Measurements from ENCODE around the gene CNOT2. TPM values are rescaled to one million over a fixed set of nuclear protein-coding genes. Genes with fewer than 3 reads are reported as not detected.

The CNOT2 gene
- polyA plus RNA-seq, 3 donors, result 126 to 145 (median 127) TPM

GRCh38 chr12:70245458-70245857 lies 2.2 kb downstream of the CNOT2 start:
- DNase-seq (ENCODE audit: extremely low read depth in 1 of 11, low read depth in 9 of 11, low spot score in 4 of 11), result no peak

GRCh38 chr12:70246580-70246979 lies 3.3 kb downstream of the CNOT2 start:
- no peak for DNase-seq (ENCODE audit: extremely low read depth in 1 of 11, low read depth in 9 of 11, low spot score in 4 of 11)

GRCh38 chr12:70247653-70248199 lies 4.5 kb downstream of the CNOT2 start:
- DNase-seq (ENCODE audit: extremely low read depth in 1 of 11, low read depth in 9 of 11, low spot score in 4 of 11), result no peak

- no peak for DNase-seq (ENCODE audit: extremely low read depth in 1 of 11, low read depth in 9 of 11, low spot score in 4 of 11)
These were observed 5.6 kb downstream of the CNOT2 start for GRCh38 chr12:70248876-70249275.

- no peak for DNase-seq (ENCODE audit: extremely low read depth in 1 of 11, low read depth in 9 of 11, low spot score in 4 of 11)
These were observed 6.7 kb downstream of the CNOT2 start for GRCh38 chr12:70249903-70250302.

GRCh38 chr12:70251226-70251625 lies 8.0 kb downstream of the CNOT2 start:
- no peak for DNase-seq (ENCODE audit: extremely low read depth in 1 of 11, low read depth in 9 of 11, low spot score in 4 of 11)

- DNase-seq (ENCODE audit: extremely low read depth in 1 of 11, low read depth in 9 of 11, low spot score in 4 of 11), result no peak
These were observed 8.4 kb downstream of the CNOT2 start for GRCh38 chr12:70251661-70252060.

GRCh38 chr12:70252832-70253231 lies 9.6 kb downstream of the CNOT2 start:
- DNase-seq (ENCODE audit: extremely low read depth in 1 of 11, low read depth in 9 of 11, low spot score in 4 of 11), result no peak

GRCh38 chr12:70254225-70254624 lies 11.0 kb downstream of the CNOT2 start:
- no peak for DNase-seq (ENCODE audit: extremely low read depth in 1 of 11, low read depth in 9 of 11, low spot score in 4 of 11)

- DNase-seq (ENCODE audit: extremely low read depth in 1 of 11, low read depth in 9 of 11, low spot score in 4 of 11), result no peak
These were observed 11.6 kb downstream of the CNOT2 start for GRCh38 chr12:70254846-70255245.

- DNase-seq (ENCODE audit: extremely low read depth in 1 of 11, low read depth in 9 of 11, low spot score in 4 of 11), result no peak
These were observed 12.1 kb downstream of the CNOT2 start for GRCh38 chr12:70255311-70255710.

- no peak for DNase-seq (ENCODE audit: extremely low read depth in 1 of 11, low read depth in 9 of 11, low spot score in 4 of 11)
These were observed 15.6 kb downstream of the CNOT2 start for GRCh38 chr12:70258605-70259403.

- no peak for DNase-seq (ENCODE audit: extremely low read depth in 1 of 11, low read depth in 9 of 11, low spot score in 4 of 11)
These were observed 17.4 kb downstream of the CNOT2 start for GRCh38 chr12:70260646-70261045.

GRCh38 chr12:70264067-70264867 lies 21.0 kb downstream of the CNOT2 start:
- no peak for DNase-seq (ENCODE audit: extremely low read depth in 1 of 11, low read depth in 9 of 11, low spot score in 4 of 11)

- DNase-seq (ENCODE audit: extremely low read depth in 1 of 11, low read depth in 9 of 11, low spot score in 4 of 11), result no peak
These were observed 21.9 kb downstream of the CNOT2 start for GRCh38 chr12:70265132-70265531.

- DNase-seq (ENCODE audit: extremely low read depth in 1 of 11, low read depth in 9 of 11, low spot score in 4 of 11), result no peak
These were observed 24.3 kb downstream of the CNOT2 start for GRCh38 chr12:70267550-70267949.

- no peak for DNase-seq (ENCODE audit: extremely low read depth in 1 of 11, low read depth in 9 of 11, low spot score in 4 of 11)
These were observed 25.7 kb downstream of the CNOT2 start for GRCh38 chr12:70268972-70269371.

- no peak for DNase-seq (ENCODE audit: extremely low read depth in 1 of 11, low read depth in 9 of 11, low spot score in 4 of 11)
These were observed 26.9 kb downstream of the CNOT2 start for GRCh38 chr12:70270108-70270507.

- DNase-seq (ENCODE audit: extremely low read depth in 1 of 11, low read depth in 9 of 11, low spot score in 4 of 11), result peak in 10 of 11 donors; percentile 3 to 19 (median 10)
These were observed 27.8 kb downstream of the CNOT2 start for GRCh38 chr12:70271025-70271424.

- DNase-seq (ENCODE audit: extremely low read depth in 1 of 11, low read depth in 9 of 11, low spot score in 4 of 11), result no peak
These were observed 29.3 kb downstream of the CNOT2 start for GRCh38 chr12:70272510-70272909.

Measured in renal cortex interstitium (tissue), 11 donors.